HEK293T (cell line): ENCODE results near the gene GSN.

Source experiments
- ARNT ChIP-seq: fragments of 450-650 bp; IDR thresholded peaks from 2 replicates; pipeline ENCODE4 v1.6.1; 2017; ENCODE audit warnings: mild to moderate bottlenecking
- CTBP1 ChIP-seq: fragments of 450-650 bp; IDR thresholded peaks from 2 replicates; pipeline ENCODE4 v1.6.1; 2016; ENCODE audit warnings: borderline replicate concordance
- ELF4 ChIP-seq: fragments of 450-650 bp; IDR thresholded peaks from 2 replicates; pipeline ENCODE4 v1.6.1; 2017; ENCODE audit warnings: antibody characterized with exemption
- FOXM1 ChIP-seq: fragments of 450-650 bp; IDR thresholded peaks from 2 replicates; pipeline ENCODE4 v1.6.1; 2017; ENCODE audit warnings: mild to moderate bottlenecking, borderline replicate concordance
- L3MBTL2 ChIP-seq: fragments of 450-650 bp; conservative IDR thresholded peaks from 2 replicates; pipeline ENCODE4 v1.6.1; 2016; ENCODE audit warnings: mild to moderate bottlenecking
- SUZ12 ChIP-seq: fragments of 450-650 bp; IDR thresholded peaks from 2 replicates; pipeline ENCODE4 v1.6.1; 2016; ENCODE audit warnings: mild to moderate bottlenecking
- TARDBP ChIP-seq: fragments of 450-650 bp; IDR thresholded peaks from 2 replicates; pipeline ENCODE4 v1.6.1; 2016

DNA sequence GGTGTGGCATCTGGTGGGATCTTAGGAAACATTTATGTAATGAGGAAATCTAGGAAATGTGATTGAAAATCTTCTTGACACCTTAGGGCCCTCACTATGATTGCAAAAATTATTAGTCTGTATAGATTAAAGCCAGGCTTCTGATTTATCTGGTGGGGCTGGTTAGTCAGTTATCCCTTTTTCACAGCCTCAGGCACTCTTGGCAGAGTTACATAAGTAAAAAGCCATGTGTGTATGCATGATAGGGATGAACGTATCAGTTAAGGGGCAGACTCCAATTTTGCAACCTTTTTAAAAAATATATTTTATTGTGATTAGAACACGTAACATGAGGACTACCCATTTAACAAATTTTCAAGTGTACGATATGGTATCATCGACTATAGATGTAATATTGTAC lies 35.7 kb upstream of the GSN start:
- TF ChIP-seq TARDBP (no peak), FOXM1 (no peak), L3MBTL2 (no peak), ARNT (no peak), ELF4 (no peak), SUZ12 (no peak), CTBP1 (no peak)
